Fibroblast of mammary gland (primary cell): ENCODE data around the gene KCNQ1.

Source experiments
- DNase-seq: peaks from one replicate; pipeline ENCODE4 v3.0.0-alpha.2; 2010; ENCODE audit warnings: low read depth
- H3K4me3 ChIP-seq: 2 replicates; pipeline ENCODE4 v1.5.1; 2011; ENCODE audit warnings: low read depth, mild to moderate bottlenecking, low read length, moderate library complexity; ENCODE audit not compliant: control insufficient read depth
- CTCF ChIP-seq: conservative IDR thresholded peaks from 2 replicates; pipeline ENCODE4 v1.5.1; 2011; ENCODE audit warnings: low read depth, low read length, inconsistent platforms; ENCODE audit not compliant: control insufficient read depth, insufficient read depth

Gene KCNQ1

GRCh38 chr11:2811206-2812091 lies 366.6 kb downstream of the KCNQ1 start:
- TF ChIP-seq CTCF: no peak
- H3K4me3 ChIP-seq: no peak overlapping the region

GRCh38 chr11:2812371-2812991 lies 367.7 kb downstream of the KCNQ1 start:
- TF ChIP-seq CTCF: no peak
- DNase-seq: no peak
- no peak overlapping the region for H3K4me3 ChIP-seq

More at GRCh38 chr11:2811206-2812091, 366.6 kb downstream of the KCNQ1 start:
- DNase-seq: no peak

DNA sequence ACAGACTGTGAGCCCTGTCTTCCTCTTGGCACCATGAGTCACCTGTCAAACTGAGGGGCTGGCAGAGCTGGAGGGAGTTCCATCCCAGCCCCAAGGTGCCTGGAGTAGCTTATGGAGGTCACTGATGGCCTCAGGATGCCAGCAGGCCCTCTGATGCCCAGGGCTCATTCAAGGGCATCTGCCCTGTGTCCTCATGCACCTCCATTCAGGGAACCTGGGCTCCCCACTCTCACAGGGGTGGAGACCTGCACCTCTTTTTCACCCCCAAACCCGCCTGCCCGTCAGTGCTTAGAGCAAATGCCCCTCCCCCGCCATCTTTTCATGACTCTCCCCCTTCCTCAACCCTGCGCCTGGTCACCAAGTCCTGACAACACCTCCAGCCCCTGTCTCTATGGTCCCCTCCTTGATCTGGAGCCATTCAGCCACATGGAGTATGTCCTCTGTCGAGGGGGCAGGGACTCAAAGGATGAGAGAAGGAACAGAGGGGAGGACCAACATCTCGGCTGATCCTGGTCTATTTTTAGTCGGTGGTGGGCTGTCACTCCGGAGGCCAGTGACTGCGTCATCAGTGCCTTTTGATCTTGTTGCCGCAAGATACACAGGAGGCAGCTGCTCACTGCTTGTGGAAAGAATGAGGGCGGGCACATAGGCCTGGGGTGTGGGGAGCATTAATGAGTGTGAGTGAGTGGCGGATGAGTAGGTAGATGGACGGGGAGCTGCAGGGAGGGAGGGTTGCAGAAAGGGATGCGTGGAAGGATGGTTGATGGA lies 368.5 kb downstream of the KCNQ1 start:
- H3K4me3 ChIP-seq: no peak overlapping the region
- TF ChIP-seq CTCF: no peak
- DNase-seq: peak; percentile 6

DNA sequence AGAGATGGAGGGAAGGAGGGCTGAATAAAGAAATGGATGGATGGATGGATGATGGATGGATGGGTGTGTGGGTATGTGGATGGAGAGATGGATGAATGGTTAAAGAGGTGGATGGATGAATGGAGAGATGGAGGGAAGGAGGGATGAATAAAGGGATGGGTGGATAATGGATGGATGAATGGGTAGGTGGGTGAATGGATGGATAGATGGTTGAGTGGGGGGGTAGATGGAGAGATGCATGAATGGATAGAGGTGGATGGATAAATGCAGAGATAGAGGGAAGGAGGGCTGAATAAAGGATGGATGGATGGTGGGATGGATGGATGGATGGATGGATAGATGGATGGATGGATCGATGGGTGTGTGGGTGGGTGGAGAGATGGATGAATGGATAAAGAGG lies 369.2 kb downstream of the KCNQ1 start:
- no peak for TF ChIP-seq CTCF
- no peak overlapping the region for H3K4me3 ChIP-seq
- DNase-seq: no peak

DNA sequence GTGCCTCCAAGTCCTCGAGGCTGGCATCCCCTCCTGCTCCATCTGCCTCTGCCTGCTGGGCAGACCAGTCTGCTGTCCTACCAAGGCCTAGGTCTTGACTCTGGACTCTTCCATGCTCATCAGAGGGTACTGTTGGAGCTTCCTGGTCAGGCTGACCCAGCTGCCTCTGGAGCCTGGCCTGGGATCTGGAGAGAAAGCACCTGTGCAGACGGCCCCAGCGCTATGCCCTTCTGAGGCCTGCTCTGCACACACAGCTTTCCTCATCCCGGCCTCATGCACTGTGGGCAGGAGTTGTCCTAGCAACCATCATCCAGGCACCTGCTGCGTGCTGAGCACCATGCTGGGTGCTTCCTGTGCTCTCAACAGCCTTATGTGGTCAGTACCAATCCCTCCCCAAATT lies 369.9 kb downstream of the KCNQ1 start:
- no peak for TF ChIP-seq CTCF
- H3K4me3 ChIP-seq: no peak overlapping the region
- DNase-seq: no peak

GRCh38 chr11:2815762-2816496 lies 371.1 kb downstream of the KCNQ1 start:
- TF ChIP-seq CTCF: no peak
- H3K4me3 ChIP-seq: no peak overlapping the region
- no peak for DNase-seq
